Measurements from ENCODE around the gene TTC7B. TPM values are rescaled to one million over a fixed set of nuclear protein-coding genes. Genes with fewer than 3 reads are reported as not detected.

Gene TTC7B
- polyA plus RNA-seq, 1 donor (not counting 4 experiments of a cell fraction or from before 2014, with no cell fraction given): 21.4 TPM

GRCh38 chr14:90666571-90666970, 149.7 kb downstream of the TTC7B start:
- no peak overlapping the region for H3K4me3 ChIP-seq (ENCODE audit: control insufficient read depth in 2 of 3, extremely low read depth in 1 of 3, insufficient read depth in 2 of 3, low read depth in 1 of 3, low read length in 3 of 3)
- DNase-seq (ENCODE audit: low read depth, low spot score) (no peak), FAIRE-seq (no peak)
- H3K27ac ChIP-seq (ENCODE audit: control insufficient read depth, insufficient read depth, low read length): no peak overlapping the region
- dilution Hi-C loops (cut with MboI; ENCODE audit: extremely low pct_ligation_motif_present, low sequenced_read_pairs): no loop called here
- no peaks in the 10 kb centered on the region for H3K27me3 ChIP-seq (ENCODE audit: control insufficient read depth, extremely low read depth, insufficient read depth, low read length)
- no peak overlapping the region for H3K9ac ChIP-seq (ENCODE audit: control insufficient read depth, extremely low read depth, insufficient read depth, low read length)
- H3K4me1 ChIP-seq (ENCODE audit: control insufficient read depth, extremely low read depth, insufficient read depth, low read length): no peaks in the 10 kb centered on the region
- H3K9me1 ChIP-seq (ENCODE audit: control insufficient read depth, extremely low read depth, insufficient read depth, low read length): no peaks in the 10 kb centered on the region
- H3K9me3 ChIP-seq (ENCODE audit: control insufficient read depth, low read depth, low read length): no peaks in the 10 kb centered on the region
- H4K20me1 ChIP-seq (ENCODE audit: control insufficient read depth, extremely low read depth, insufficient read depth, low read length): no peaks in the 10 kb centered on the region
- H3K4me2 ChIP-seq (ENCODE audit: control insufficient read depth, extremely low read depth, insufficient read depth, low read depth, low read length): no peak overlapping the region
- TF ChIP-seq EZH2 (IDR thresholded peaks at IDR 0.05; ENCODE audit: low read length): no peak
- no peak for TF ChIP-seq CTCF (optimal IDR thresholded peaks at IDR 0.05 in 1 of 3, IDR thresholded peaks at IDR 0.05 in 1 of 3, conservative IDR thresholded peaks at IDR 0.05 in 1 of 3; ENCODE audit: extremely low read depth in 1 of 3, insufficient read depth in 2 of 3, low read length in 3 of 3)
- no peak overlapping the region for H2AFZ ChIP-seq (ENCODE audit: control insufficient read depth, low read length)
- H3K79me2 ChIP-seq (ENCODE audit: control insufficient read depth, insufficient read depth, low read length): no peaks in the 10 kb centered on the region
- peaks cover 0 to 2% of the 10 kb centered on the region in 2 experiments for H3K36me3 ChIP-seq (ENCODE audit: control insufficient read depth in 2 of 2, extremely low read depth in 1 of 2, insufficient read depth in 2 of 2, low read length in 2 of 2)

GRCh38 chr14:90665321-90666000, 150.8 kb downstream of the TTC7B start:
- no peaks in the 10 kb centered on the region for H3K9me1 ChIP-seq (ENCODE audit: control insufficient read depth, extremely low read depth, insufficient read depth, low read length)
- H3K9me3 ChIP-seq (ENCODE audit: control insufficient read depth, low read depth, low read length): no peaks in the 10 kb centered on the region
- H2AFZ ChIP-seq (ENCODE audit: control insufficient read depth, low read length): no peak overlapping the region
- TF ChIP-seq CTCF (optimal IDR thresholded peaks at IDR 0.05 in 1 of 3, IDR thresholded peaks at IDR 0.05 in 1 of 3, conservative IDR thresholded peaks at IDR 0.05 in 1 of 3; ENCODE audit: extremely low read depth in 1 of 3, insufficient read depth in 2 of 3, low read length in 3 of 3) (no peak), EZH2 (IDR thresholded peaks at IDR 0.05; ENCODE audit: low read length) (no peak)
- H3K9ac ChIP-seq (ENCODE audit: control insufficient read depth, extremely low read depth, insufficient read depth, low read length): no peak overlapping the region
- H3K79me2 ChIP-seq (ENCODE audit: control insufficient read depth, insufficient read depth, low read length): no peaks in the 10 kb centered on the region
- dilution Hi-C loops (cut with MboI; ENCODE audit: extremely low pct_ligation_motif_present, low sequenced_read_pairs): no loop called here
- no peak for FAIRE-seq
- no peaks in the 10 kb centered on the region for H3K27me3 ChIP-seq (ENCODE audit: control insufficient read depth, extremely low read depth, insufficient read depth, low read length)
- H4K20me1 ChIP-seq (ENCODE audit: control insufficient read depth, extremely low read depth, insufficient read depth, low read length): no peaks in the 10 kb centered on the region
- no peaks in the 10 kb centered on the region for H3K4me1 ChIP-seq (ENCODE audit: control insufficient read depth, extremely low read depth, insufficient read depth, low read length)
- DNase-seq (ENCODE audit: low read depth, low spot score): no peak
- no peak overlapping the region for H3K27ac ChIP-seq (ENCODE audit: control insufficient read depth, insufficient read depth, low read length)
- no peaks in the 10 kb centered on the region for H3K36me3 ChIP-seq (ENCODE audit: control insufficient read depth in 2 of 2, extremely low read depth in 1 of 2, insufficient read depth in 2 of 2, low read length in 2 of 2)
- H3K4me3 ChIP-seq (ENCODE audit: control insufficient read depth in 2 of 3, extremely low read depth in 1 of 3, insufficient read depth in 2 of 3, low read depth in 1 of 3, low read length in 3 of 3): no peak overlapping the region
- H3K4me2 ChIP-seq (ENCODE audit: control insufficient read depth, extremely low read depth, insufficient read depth, low read depth, low read length): no peak overlapping the region

Data from keratinocyte (primary cell).